ENCODE measurements around the gene SLC27A1. TPM values are rescaled to one million over a fixed set of nuclear protein-coding genes. Genes with fewer than 3 reads are reported as not detected.
A peak's percentile ranks its signal among the peaks of the same experiment; 100 is the strongest.

The SLC27A1 gene
- total and polyA plus RNA-seq, 9 of the 15 experiments (the other 6 are each of a cell fraction or from before 2014, with no cell fraction given): 0.06 to 3.0 (median 1.1) TPM

DNA sequence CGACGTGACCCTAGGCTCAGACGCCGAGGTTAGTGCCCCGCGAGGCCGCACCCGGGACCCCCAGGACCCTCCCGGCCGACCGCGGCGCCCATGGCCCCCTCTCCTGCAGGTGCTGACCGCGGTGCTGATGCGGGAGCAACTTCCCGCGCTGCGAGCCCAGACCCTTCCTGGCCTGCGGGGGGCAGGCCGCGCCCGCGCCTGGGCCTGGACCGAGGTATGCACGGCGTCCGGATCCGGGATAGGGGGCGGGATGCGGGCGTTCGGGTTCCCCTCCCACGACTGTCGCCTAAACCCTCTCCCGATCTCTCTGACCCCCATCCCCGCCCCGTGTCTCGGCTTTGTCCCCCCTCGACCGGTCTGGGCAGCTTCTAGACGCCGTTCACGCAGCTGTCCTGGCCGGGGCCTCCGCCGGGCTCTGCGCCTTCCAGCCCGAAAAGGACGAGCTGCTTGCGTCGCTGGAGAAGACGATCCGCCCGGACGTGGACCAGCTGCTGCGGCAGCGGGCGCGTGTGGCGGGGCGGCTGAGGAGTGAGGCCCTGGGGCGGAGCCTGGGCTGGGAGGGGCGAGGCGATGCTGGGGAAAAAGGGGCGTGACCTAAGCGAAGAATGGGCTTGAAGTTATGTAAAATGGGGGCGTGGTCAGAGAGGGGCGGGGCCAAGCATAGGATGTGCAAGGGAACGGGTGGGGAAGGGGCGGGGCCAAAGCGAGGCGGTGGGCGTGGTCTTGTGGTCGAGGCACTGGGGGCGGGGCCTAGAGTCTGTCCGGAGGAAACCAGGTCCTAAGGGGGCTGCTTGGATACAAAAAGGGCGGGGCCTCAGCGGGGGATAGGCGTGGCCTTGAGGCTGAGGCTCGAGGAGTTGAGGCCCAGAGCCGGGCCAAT lies 69.2 kb downstream of the SLC27A1 start (continued):
- TF ChIP-seq EWSR1 (IDR thresholded peaks at IDR 0.05; ENCODE audit: borderline replicate concordance, low read depth, partially characterized antibody) (no peak), PCBP1 (IDR thresholded peaks at IDR 0.05; ENCODE audit: low read depth, low read length, poor library complexity, severe bottlenecking) (peak; percentile 16), CBX1 (IDR thresholded peaks at IDR 0.05; ENCODE audit: low read depth) (no peak), PHF21A (IDR thresholded peaks at IDR 0.05; ENCODE audit: borderline replicate concordance, low read depth) (no peak), GATAD2B (IDR thresholded peaks at IDR 0.05; ENCODE audit: borderline replicate concordance) (no peak), SMARCC2 (IDR thresholded peaks at IDR 0.05; ENCODE audit: low read depth) (no peak), BACH1 (tag; IDR thresholded peaks at IDR 0.05) (no peak), MXI1 (IDR thresholded peaks at IDR 0.05; ENCODE audit: low read depth, low read length) (no peak), NCOA2 (IDR thresholded peaks at IDR 0.05; ENCODE audit: partially characterized antibody in 2 of 2) (no peak), ZNF668 (CRISPR knock-in tag; IDR thresholded peaks at IDR 0.05) (no peak), HNRNPH1 (optimal IDR thresholded peaks at IDR 0.05; ENCODE audit: low read depth, low read length) (no peak), ZNF232 (CRISPR knock-in tag; IDR thresholded peaks at IDR 0.05) (peak; percentile 34; the same call in 1 of the 2 replicates), ZNF778 (CRISPR knock-in tag; IDR thresholded peaks at IDR 0.05) (no peak), CREBBP (IDR thresholded peaks at IDR 0.05; ENCODE audit: low read depth, low read length) (no peak), C11orf30 (IDR thresholded peaks at IDR 0.05; ENCODE audit: low read depth) (no peak), ZNF124 (CRISPR knock-in tag; IDR thresholded peaks at IDR 0.05) (no peak), SUPT5H (IDR thresholded peaks at IDR 0.05) (0 out of 2 replicates have a peak, but pooled peaks have one; percentile 22), PRMT5 (CRISPR knock-in tag; IDR thresholded peaks at IDR 0.05) (peak; percentile 67; the same call in 1 of the 2 replicates), NONO (IDR thresholded peaks at IDR 0.05; ENCODE audit: low read depth in 2 of 2, low read length in 1 of 2) (no peak), CXXC5 (CRISPR knock-in tag; IDR thresholded peaks at IDR 0.05) (peak; percentile 87)
- TF ChIP-seq, protein P1, sequence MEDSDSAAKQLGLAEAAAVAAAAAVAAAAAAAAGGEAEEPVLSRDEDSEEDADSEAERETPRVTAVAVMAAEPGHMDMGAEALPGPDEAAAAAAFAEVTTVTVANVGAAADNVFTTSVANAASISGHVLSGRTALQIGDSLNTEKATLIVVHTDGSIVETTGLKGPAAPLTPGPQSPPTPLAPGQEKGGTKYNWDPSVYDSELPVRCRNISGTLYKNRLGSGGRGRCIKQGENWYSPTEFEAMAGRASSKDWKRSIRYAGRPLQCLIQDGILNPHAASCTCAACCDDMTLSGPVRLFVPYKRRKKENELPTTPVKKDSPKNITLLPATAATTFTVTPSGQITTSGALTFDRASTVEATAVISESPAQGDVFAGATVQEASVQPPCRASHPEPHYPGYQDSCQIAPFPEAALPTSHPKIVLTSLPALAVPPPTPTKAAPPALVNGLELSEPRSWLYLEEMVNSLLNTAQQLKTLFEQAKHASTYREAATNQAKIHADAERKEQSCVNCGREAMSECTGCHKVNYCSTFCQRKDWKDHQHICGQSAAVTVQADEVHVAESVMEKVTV (CRISPR knock-in tag; IDR thresholded peaks at IDR 0.05): 0 out of 2 replicates have a peak, but pooled peaks have one; percentile 24
- TF ChIP-seq, protein P2, sequence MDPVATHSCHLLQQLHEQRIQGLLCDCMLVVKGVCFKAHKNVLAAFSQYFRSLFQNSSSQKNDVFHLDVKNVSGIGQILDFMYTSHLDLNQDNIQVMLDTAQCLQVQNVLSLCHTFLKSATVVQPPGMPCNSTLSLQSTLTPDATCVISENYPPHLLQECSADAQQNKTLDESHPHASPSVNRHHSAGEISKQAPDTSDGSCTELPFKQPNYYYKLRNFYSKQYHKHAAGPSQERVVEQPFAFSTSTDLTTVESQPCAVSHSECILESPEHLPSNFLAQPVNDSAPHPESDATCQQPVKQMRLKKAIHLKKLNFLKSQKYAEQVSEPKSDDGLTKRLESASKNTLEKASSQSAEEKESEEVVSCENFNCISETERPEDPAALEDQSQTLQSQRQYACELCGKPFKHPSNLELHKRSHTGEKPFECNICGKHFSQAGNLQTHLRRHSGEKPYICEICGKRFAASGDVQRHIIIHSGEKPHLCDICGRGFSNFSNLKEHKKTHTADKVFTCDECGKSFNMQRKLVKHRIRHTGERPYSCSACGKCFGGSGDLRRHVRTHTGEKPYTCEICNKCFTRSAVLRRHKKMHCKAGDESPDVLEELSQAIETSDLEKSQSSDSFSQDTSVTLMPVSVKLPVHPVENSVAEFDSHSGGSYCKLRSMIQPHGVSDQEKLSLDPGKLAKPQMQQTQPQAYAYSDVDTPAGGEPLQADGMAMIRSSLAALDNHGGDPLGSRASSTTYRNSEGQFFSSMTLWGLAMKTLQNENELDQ (CRISPR knock-in tag; IDR thresholded peaks at IDR 0.05; ENCODE audit: borderline replicate concordance): no peak
